Muscle layer of duodenum (tissue), 2 donors: ENCODE data around the gene SMARCA4.

ENCODE experiments used
- H3K27ac ChIP-seq: one replicate; pipeline ENCODE4 v1.7.0; 2013; ENCODE audit warnings: mild to moderate bottlenecking, low read length
- H3K27me3 ChIP-seq: one replicate; pipeline ENCODE4 v1.7.0; 2013; ENCODE audit warnings: low read depth, mild to moderate bottlenecking, control low read depth, low read length
- H3K36me3 ChIP-seq, 2 donors: one replicate each; pipeline ENCODE4 v1.7.0; 2013; ENCODE audit warnings: low read length in 2 of 2, control low read depth in 1 of 2, mild to moderate bottlenecking in 1 of 2; ENCODE audit not compliant: insufficient read depth in 2 of 2, control insufficient read depth in 1 of 2
- H3K4me1 ChIP-seq, 2 donors: one replicate each; pipeline ENCODE4 v1.7.0; 2013; ENCODE audit warnings: low read length in 2 of 2, mild to moderate bottlenecking in 2 of 2, control low read depth in 1 of 2, moderate library complexity in 1 of 2; ENCODE audit not compliant: insufficient read depth in 2 of 2, control insufficient read depth in 1 of 2
- H3K4me3 ChIP-seq, 2 donors: one replicate each; pipeline ENCODE4 v1.7.0; 2013; ENCODE audit warnings: low read length in 2 of 2, low read depth in 1 of 2, mild to moderate bottlenecking in 1 of 2
- H3K9me3 ChIP-seq, 2 donors: one replicate each; pipeline ENCODE4 v1.7.0; 2013; ENCODE audit warnings: low read length in 2 of 2, control low read depth in 1 of 2, mild to moderate bottlenecking in 1 of 2; ENCODE audit not compliant: control insufficient read depth in 1 of 2
- donor health status: healthy.

The SMARCA4 gene

GRCh38 chr19:10965398-10965797 lies 4.6 kb downstream of the SMARCA4 start:
- Histone ChIP-seq H3K9me3 (no peaks in the 10 kb centered on the region), H3K27me3 (no peaks in the 10 kb centered on the region), H3K4me3 (no peak overlapping the region), H3K27ac (no peak overlapping the region), H3K4me1 (peaks cover 4 to 17% of the 10 kb centered on the region in 2 donors), H3K36me3 (no peaks in the 10 kb centered on the region)

- Histone ChIP-seq H3K4me3 (no peak overlapping the region), H3K36me3 (no peaks in the 10 kb centered on the region), H3K9me3 (no peaks in the 10 kb centered on the region), H3K27ac (no peak overlapping the region), H3K4me1 (peaks cover 4 to 17% of the 10 kb centered on the region in 2 donors), H3K27me3 (no peaks in the 10 kb centered on the region)
These were observed 6.0 kb downstream of the SMARCA4 start for GRCh38 chr19:10966809-10967208.

GRCh38 chr19:10968527-10969135 lies 7.8 kb downstream of the SMARCA4 start:
- no peaks in the 10 kb centered on the region for H3K9me3 ChIP-seq
- no peaks in the 10 kb centered on the region for H3K27me3 ChIP-seq
- peaks cover 0 to 1% of the 10 kb centered on the region in 2 donors for H3K4me1 ChIP-seq
- H3K4me3 ChIP-seq: no peak overlapping the region
- no peak overlapping the region for H3K27ac ChIP-seq
- no peaks in the 10 kb centered on the region for H3K36me3 ChIP-seq

- Histone ChIP-seq H3K9me3 (no peaks in the 10 kb centered on the region), H3K4me1 (peaks cover 5 to 12% of the 10 kb centered on the region in 2 donors), H3K36me3 (no peaks in the 10 kb centered on the region), H3K27me3 (no peaks in the 10 kb centered on the region), H3K27ac (no peak overlapping the region), H3K4me3 (no peak overlapping the region)
These were observed 10.4 kb downstream of the SMARCA4 start for GRCh38 chr19:10971107-10971726.

GRCh38 chr19:10975374-10976130 lies 14.7 kb downstream of the SMARCA4 start:
- peak overlapping the region in 1 of 2 donors; percentile 15 for H3K4me3 ChIP-seq
- no peaks in the 10 kb centered on the region for H3K9me3 ChIP-seq
- peaks cover 5 to 19% of the 10 kb centered on the region in 2 donors for H3K4me1 ChIP-seq
- H3K36me3 ChIP-seq: no peaks in the 10 kb centered on the region
- H3K27ac ChIP-seq: no peak overlapping the region
- no peaks in the 10 kb centered on the region for H3K27me3 ChIP-seq

GRCh38 chr19:10976131-10976892 lies 15.5 kb downstream of the SMARCA4 start:
- Histone ChIP-seq H3K27ac (peak overlapping the region; percentile 41), H3K4me1 (peaks cover 5 to 20% of the 10 kb centered on the region in 2 donors), H3K27me3 (no peaks in the 10 kb centered on the region), H3K4me3 (peak overlapping the region in 1 of 2 donors; percentile 15), H3K9me3 (no peaks in the 10 kb centered on the region), H3K36me3 (peaks cover 0 to 3% of the 10 kb centered on the region in 2 donors)

DNA sequence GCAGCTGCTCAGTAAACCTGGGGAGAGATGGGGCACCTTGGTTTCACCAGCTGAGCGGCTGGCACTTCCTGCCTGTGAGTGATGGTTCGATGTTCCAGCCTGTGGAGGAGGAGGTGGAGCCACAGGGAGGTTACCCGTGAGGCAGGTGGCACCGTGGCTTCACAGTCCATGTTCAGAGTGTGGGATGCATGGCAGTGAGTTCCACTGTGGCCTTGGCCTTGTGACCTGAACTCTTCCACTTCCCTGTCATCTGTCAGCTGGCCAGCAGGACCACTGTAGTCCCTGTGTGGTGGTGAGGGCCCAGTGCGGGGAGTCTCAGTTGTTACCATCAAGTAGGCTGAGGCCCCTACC lies 16.9 kb downstream of the SMARCA4 start:
- Histone ChIP-seq H3K4me1 (peaks cover 5 to 24% of the 10 kb centered on the region in 2 donors), H3K36me3 (peaks cover 0 to 4% of the 10 kb centered on the region in 2 donors), H3K9me3 (no peaks in the 10 kb centered on the region), H3K27ac (no peak overlapping the region), H3K27me3 (no peaks in the 10 kb centered on the region), H3K4me3 (no peak overlapping the region)

DNA sequence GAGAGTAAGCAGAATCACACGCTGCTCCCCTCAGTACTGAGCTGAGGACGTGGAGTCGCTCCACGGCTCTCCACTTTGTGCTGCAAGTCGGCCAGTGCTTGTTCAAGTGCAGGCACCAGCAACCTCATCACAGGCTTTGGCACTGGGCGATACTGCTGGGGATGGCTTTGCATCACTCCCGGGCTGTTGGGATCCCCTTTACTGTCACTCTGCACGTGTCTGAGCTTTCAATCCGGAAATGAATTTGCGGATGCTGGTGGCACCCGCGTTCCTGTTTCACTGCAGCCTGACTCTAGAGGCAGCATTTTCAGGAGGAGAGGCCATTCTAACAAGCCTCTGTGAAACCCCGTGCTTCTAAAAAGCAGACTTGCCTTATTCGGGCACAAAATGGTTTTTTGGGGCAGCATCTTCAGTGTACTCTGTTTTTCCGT lies 19.1 kb downstream of the SMARCA4 start:
- H3K9me3 ChIP-seq: no peaks in the 10 kb centered on the region
- H3K27me3 ChIP-seq: no peaks in the 10 kb centered on the region
- H3K4me1 ChIP-seq: peaks cover 5 to 23% of the 10 kb centered on the region in 2 donors
- H3K36me3 ChIP-seq: peaks cover under 1 to 18% of the 10 kb centered on the region in 2 donors
- H3K4me3 ChIP-seq: no peak overlapping the region
- no peak overlapping the region for H3K27ac ChIP-seq

GRCh38 chr19:10981252-10981895 lies 20.5 kb downstream of the SMARCA4 start:
- Histone ChIP-seq H3K36me3 (peaks cover 5 to 32% of the 10 kb centered on the region in 2 donors), H3K27ac (no peak overlapping the region), H3K4me1 (peaks cover 0 to 10% of the 10 kb centered on the region in 2 donors), H3K27me3 (no peaks in the 10 kb centered on the region), H3K4me3 (no peak overlapping the region), H3K9me3 (no peaks in the 10 kb centered on the region)

- Histone ChIP-seq H3K27me3 (no peaks in the 10 kb centered on the region), H3K4me3 (no peak overlapping the region), H3K36me3 (peaks cover 11 to 49% of the 10 kb centered on the region in 2 donors), H3K27ac (no peak overlapping the region), H3K4me1 (peaks cover 0 to 5% of the 10 kb centered on the region in 2 donors), H3K9me3 (no peaks in the 10 kb centered on the region)
These were observed 22.2 kb downstream of the SMARCA4 start for GRCh38 chr19:10983026-10983425.
